ENCODE measurements around the gene FRMD8.

GRCh38 chr11:65384301-65384889 is 2.0 kb upstream of the FRMD8 start:
- TF ChIP-seq POLR2A (IDR thresholded peaks at IDR 0.05) (no peak), CTCF (IDR thresholded peaks at IDR 0.05) (no peak), EP300 (IDR thresholded peaks at IDR 0.05) (no peak)
